Stimulated activated CD8-positive, alpha-beta memory T cell treated with anti-CD3 and anti-CD28 coated beads, Interleukin-7, amount 100 ng/mL, for 24 hours (primary cell): ENCODE data around the gene ZNF474.

Source experiments
- DNase-seq: peaks from one replicate; pipeline ENCODE4 v3.0.0-alpha.2; 2020; ENCODE audit warnings: low read depth

Gene ZNF474

DNA sequence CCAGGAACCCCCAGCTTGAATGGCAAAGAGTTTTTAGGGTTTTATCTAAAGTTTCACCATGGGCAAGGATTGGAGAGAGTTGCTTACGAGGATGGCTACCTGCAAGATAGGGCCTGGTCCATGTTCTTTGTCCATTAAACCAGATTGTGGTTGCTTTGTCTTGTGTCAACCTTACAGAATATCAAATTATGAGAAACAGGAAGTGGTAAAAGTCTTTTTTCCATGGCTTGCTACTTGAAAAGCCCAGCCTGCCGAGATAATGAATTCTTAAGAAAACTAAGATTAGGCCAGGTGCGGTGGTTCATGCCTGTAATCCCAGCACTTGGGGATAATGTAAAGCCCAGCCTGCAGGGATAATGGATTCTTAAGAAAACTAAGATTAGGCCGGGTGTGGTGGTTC is 24.4 kb downstream of the ZNF474 start:
- no peak for DNase-seq

DNA sequence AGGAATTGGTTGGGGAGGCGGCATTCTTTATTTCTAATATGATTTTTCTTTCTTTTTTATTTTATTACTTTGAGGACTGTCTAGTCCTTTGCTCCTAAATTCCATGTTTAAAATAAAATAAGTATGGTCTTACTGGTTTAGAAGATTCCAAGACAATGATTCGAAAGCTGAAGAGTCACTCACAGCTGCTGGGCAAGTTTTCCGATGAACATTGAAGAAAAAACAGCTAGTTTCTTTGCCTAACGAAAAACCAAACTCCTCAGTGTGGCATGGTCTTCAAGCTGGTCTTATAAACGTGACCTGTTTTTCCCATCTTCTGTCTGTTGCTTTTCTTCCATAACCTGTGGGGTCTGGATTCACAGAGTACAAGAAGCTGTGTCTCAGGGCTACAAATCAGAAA is 25.1 kb downstream of the ZNF474 start:
- no peak for DNase-seq

DNA sequence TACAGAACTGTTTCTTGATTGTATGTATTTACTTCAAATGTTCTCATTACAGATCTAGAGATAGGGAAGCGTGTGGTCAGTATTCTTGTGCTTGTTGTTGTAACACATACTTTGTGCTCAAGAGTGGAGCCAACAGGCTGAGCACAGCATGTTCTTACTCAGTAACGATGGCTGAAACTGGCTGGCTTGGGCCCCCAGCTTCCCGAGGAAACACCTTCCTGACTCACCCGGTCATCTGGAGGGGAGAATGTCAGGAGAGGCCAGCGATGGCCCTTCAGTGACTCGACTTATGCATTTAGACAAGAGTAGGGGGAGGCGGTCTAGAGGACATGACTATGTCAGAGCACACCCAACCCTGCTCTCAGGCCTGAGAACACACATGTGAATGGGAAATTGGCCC is 25.6 kb downstream of the ZNF474 start:
- no peak for DNase-seq

DNA sequence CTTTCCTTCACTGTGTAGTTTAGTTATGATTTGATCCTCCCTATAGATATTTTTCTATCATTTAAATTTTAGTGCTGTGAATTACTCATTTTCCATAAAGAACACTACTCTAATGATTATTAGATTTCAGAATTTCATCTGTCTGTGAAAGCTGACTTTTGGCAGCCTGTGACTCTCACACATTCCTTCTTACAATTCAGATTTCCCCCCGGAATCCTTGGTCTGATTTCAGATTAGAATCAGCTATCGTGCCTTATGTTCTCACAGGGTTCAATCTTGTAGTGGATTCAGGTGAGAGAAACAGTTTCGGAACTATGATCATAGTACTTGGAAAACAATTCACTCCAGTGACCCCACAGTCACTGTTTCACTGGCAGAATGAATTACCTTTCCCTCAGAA is 26.2 kb downstream of the ZNF474 start:
- DNase-seq, result no peak

DNA sequence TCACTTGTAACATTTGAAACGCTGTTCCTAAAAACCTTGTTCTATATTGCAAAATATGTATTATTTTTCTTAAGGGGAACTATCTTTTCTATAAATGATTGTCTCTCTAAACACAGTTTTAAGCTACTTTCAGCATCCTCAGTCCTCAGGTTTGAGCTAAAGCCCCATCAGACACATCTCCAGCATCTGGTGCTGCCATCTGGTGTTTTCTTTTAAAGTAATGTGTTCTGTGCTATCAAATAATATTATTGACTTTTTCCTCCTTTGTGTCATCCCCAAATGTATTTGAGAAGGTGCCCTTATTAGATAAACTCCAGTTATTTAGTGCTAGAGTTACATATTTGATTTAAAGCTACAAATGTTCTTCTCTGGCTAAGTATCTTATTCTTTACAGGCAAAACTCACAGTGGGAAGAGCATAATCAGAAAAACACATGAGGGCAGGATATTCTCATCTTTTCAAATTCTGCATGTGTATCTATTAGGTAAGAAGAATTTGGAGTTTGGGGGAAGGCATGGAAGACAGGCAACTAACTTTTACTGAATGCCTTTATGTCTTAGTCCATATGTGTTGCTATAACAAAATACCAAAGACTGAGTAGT is 27.5 kb downstream of the ZNF474 start:
- no peak for DNase-seq

DNA sequence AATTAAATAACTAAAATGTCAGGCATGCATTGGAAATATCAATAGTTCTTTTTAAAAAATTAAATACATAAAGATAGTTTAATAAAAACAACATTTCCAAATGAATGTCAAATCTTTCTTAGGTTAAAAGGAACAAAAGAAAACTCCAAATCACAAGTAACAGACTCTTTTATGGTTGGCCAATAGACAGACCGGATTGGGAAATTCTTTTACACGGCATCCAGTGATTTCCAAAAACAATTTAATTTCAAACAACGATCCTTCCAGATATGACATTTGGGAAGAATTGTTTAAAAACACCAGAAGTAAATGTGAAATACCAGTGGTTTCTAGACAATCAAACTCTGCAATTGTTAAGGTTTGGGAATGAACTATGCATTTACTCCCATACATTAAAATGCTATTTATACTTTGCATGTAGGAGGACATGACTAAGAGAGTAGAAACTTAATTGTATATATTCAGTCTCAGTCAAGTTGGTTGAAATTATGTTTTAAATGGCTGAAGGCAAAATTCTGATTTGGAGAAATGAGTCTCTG is 32.8 kb downstream of the ZNF474 start:
- DNase-seq, result no peak

DNA sequence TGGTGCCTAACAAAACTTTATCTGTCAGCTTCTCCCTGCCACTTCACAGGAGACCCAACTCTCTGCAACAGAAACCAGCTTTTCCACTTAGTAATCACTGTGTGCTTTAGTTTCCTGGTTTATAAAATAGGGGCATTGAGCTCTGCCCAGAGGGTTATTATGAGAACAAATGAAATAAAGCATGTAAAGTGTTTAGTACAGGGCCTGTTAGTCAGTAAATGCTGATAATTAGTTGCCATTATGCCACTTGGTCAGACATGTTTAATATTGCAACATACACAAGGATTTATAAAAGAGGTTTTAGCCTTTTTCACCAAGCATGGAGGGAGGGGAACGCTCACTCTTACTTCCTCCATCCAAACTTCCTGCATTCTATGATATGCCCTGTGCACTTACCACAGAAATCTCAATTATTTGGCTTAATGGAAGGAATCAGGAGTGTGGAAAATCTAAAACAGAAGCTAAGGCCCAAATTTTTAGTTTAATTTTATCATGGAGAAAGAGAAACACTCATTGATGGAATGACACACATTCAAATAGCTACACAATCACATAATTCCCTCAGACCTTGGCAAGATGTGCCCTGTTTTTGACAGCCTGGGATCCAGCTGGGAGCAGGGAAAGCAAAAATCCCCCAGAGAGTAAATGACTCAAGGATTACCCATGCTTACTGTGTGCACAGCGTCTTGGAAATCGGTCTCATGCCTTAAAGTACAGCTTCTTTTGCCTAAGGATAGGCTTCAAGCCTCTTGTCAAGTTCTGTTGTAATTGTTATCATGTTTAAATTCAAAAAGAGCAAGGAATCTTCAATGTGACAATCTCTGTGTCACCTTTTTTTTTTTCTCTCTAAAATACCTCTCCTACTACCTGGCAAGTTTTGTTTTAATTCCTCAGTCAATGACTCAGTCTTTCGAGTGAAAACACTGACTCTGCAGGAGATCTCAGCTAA is 34.0 kb downstream of the ZNF474 start:
- no peak for DNase-seq

DNA sequence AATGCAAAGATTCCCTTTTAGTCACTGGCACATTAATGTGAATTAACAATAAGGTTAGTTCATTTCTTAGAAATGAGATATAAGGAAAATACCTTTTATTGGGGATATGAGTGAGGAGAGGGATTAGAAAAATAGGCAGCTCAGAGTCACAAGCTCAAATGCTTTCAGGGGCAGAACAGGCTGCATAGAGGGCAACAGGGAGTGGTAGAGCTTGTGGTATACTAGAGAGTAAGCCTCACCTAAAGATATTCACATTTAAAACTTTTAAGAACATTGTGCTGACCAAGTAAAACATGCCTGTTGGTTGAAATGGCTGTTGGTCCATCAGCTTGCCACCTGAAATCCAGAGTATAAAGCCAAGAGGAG is 34.7 kb downstream of the ZNF474 start:
- DNase-seq, result no peak

DNA sequence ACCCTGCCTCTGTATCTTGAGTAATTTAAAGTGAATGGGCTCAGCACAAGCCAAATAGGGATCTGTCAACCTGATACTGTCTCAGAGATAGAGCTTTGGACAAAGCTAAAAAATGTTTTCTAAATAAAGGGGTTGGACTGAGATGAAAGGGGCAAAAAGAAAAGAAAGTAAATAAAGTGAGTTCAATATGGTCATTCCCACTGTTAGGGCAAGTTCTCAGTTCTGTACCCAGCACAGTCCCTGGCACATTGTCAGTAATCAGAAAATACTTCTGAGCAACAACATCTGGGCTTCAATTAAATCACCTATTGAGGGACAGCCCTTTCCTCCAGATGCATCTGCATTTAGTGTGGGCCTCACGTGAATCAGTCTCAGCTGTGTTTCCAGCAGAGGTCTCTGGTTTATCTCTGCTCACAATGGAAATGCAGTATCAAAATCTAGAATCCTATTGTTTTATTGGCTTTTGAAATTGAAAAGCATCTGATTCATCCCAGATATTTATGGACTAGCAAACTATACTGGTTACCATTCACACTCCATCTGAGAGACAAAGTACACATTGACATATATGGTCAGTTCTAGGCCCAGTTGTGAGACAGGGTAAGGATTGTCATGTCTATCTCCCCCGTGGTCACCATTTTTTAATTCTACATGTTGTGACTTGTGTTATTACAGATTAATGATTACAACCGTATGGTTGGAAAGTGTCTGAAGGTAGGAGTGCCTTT is 35.6 kb downstream of the ZNF474 start:
- no peak for DNase-seq

DNA sequence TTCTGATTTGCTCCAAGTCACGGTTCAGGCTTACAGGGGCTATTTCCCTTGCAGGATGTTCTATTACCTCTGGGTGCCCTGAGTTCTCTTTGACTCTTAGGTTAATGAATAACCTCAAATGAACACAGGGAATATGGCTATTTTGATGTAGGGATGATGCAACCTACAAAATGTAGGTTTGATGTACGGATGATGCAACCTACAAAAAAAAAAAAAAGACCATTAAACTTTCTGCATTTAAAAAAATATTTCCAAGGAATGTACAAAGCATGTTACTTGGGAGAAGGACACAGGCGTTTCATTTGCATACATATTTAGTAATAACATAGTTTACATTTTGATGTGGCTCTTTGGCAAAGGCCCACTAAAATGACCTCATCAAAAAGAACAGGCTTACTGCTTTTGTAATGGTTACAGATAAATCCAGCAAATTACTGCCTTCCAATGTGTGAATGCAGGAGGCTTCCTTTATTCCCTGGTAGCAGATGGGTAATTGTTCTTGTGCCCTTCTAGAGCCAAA is 36.3 kb downstream of the ZNF474 start:
- DNase-seq, result no peak

DNA sequence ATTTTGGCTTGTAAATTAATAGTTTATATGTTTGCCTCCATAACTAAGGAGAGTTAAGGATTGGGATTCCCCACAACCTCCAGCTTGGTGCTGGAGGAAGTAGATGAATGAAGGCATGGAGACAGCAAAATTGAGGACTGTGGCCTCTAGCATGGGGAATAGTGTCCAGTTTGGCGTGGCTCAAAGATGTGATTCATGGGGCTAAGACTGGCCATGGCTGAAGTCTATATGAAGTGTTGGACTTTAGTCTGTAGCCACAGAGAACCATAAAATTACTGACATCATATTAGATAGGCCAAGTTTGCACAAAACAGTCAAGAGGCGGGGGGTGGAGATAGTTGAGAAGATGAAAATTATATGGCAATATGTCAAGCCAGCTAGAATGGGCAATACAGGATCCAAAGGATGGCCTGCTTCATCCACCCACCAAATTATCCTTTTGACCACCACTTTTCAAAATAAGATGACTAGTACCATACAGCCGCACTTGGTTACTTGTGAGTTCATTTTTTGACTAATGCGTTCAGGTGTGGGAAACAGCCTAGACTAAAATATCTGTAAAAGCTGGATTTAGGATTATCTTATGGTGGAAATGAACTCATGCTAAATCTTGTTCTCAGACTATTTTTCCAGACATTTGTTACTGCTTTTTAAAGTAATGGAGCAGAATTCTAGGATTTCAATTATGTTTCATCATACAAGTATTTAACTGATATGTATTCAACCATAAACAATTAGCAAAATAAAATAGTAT is 40.2 kb downstream of the ZNF474 start:
- no peak for DNase-seq

DNA sequence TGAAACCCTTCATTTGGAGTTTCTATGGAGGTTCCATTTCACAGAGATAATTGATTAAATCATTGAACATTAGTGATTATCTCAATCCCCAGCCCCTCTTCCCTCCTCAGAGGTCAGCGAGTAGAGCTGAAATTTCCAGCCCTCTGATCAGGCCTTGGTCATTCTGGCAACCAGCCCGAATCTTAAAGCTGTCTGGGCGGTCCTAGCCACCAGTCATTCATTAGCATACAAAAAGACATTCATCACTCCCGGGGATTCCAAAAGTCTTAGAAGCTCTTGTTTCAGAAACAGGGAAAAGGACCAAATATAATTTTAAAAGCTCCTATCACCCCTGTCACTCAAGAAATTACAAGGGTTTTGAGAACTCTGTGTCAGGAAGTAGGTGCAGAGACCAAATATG is 41.3 kb downstream of the ZNF474 start:
- no peak for DNase-seq

DNA sequence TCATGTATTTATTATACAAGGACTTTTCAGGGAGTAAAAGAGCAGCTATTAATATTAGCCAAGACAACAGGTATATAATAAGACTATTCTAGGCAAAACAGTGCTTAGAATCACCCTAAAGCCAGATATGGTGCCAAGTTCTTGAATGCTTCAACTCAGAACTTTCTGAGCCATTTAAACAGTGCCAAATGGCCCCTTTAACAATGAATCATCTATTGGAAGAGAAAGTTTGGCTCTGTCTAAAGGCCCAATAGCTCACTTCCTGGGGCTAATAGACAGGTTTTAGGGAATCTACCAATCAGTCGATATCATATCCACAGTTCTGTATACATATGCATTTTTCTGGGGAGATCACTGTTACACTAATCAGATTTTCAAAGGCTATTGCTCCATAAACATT is 42.9 kb downstream of the ZNF474 start:
- no peak for DNase-seq

DNA sequence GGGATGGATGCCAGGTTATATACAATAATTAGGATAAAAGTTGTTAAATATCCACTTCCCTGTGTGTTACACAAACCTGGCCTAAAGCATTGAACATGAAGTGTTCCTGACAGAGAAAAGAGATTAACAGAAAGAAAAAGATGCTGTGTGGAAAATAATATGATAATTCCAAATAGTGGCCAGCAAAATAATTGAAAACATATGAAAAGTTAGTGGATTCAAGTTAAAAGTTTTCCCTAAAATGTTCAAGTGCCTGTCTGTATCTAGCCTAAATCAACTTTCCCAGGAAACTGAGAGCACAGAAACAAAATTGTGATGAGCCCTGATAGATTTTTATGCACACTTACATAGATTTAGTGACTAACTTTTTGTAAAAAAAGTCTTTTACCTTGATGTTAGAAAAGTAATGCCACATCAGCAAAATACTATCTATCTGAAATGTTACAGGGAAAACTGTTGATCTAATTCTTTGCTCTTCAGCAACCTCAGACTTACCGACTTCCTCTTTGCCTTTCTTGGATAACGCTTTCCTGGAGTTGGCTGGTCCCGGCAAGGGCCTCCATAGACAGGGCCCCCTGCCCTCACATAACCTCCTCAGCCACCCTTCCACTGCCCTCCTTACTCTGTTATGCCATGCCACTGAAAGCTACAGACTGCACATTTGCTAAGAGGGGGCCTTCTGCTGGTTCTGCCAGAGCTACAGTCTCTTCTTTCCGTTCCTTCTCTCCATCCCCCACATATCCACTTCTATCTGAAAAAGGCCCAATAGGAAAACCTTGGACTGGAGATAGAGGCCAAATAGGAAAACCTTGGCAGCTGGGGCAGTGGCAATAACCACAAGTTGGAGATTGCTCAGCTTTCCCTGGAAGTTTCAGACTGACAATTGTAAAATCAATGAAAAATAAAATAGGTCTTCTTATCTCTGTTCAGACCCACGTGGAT is 44.4 kb downstream of the ZNF474 start:
- DNase-seq, result no peak

DNA sequence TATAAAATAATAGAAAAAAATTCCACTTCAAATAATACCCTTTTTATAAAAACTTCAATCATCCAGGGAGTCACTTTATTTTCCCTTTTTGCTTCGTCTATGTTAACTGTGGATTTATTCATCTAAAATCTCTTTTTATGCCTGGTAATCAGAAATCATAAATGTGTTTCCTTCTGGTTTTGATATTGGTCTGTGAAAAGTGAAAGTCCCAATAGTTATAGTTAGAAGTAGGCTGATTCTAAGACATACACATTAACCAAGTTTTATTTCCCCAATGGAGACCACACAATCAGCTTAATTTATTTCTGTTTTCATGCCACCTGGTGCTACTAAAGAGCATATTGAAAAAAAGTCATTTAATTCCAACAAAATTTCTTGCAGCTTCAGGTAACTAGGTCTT is 45.7 kb downstream of the ZNF474 start:
- no peak for DNase-seq

DNA sequence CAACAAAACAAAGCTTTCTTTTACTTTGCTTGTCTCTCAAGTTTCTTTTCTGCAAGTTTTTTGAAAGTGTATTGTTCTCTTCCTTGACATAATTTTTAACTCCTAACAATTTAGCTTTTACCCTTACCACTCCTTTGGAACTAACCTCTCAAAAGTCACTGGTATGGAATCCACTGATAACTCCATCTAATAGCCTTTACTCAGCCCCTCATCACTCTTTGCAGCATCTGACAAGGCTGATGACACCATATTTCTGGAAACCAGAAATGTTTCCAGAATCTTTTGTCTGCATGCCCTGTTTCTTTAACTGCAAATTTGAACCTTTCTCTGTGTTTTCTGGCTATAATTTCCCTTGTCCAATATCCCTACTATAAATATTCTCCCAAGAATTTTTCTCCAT is 46.5 kb downstream of the ZNF474 start:
- no peak for DNase-seq

DNA sequence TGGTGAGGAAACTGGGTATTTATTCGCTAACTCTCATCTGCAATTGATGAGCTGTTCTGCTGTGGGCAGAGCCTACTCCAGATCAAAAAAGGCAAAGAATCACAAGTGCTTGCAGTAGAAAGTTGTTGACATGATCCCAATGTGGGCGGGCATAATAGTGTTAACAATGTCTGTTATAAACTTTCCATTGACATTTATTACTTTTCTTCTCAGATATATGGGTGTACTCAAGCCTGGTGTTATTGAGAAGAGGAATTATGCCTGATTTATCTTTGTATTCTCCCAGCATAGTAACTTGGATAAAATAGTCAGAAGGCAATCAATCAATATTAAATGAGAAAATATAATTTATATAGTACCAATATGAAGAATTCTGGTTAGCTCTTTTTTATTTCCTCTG is 47.8 kb downstream of the ZNF474 start:
- no peak for DNase-seq

DNA sequence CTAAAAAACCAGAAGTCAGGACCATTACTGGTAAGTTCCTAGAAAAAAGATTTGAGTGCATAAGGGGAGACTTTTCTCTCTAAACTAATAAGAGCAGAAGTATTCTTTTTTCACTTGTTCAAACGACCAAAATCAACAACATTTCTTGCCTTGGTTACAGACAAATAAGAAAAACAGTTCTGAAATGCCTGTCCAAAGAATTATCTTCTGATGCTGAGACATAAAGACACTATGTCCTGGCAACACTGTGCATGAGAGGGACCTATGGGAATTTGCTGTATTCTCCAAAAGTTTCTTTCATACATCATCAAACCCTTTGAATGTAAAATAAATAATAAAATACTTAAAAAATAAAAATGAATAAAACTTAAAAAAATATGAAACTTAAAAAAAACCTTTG is 50.4 kb downstream of the ZNF474 start:
- no peak for DNase-seq

DNA sequence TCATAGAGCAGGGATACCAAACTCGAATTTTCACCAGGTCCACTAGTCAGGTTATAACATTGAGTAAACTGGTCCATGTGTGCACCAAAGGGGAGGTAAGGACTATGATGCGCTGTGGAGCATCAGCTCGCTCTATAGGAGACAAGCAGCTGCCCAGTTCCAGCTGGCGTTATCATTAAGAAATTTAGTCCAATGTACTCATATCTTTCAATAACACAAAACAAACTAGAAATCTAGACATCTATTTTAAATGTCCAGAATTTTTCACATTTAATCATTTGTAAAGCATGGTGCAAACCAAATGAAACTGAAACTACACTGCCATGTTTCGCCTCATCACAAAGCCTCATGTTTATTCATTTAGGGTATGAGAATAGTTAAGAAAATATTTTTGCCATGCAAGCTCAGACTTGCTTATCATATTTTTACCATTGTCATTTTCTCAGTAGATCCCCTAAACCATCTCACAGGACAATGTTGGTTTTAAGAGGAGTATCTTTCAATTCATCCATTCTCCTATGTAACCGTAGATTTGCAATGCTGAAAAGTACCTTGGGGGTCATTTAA is 50.9 kb downstream of the ZNF474 start:
- no peak for DNase-seq

DNA sequence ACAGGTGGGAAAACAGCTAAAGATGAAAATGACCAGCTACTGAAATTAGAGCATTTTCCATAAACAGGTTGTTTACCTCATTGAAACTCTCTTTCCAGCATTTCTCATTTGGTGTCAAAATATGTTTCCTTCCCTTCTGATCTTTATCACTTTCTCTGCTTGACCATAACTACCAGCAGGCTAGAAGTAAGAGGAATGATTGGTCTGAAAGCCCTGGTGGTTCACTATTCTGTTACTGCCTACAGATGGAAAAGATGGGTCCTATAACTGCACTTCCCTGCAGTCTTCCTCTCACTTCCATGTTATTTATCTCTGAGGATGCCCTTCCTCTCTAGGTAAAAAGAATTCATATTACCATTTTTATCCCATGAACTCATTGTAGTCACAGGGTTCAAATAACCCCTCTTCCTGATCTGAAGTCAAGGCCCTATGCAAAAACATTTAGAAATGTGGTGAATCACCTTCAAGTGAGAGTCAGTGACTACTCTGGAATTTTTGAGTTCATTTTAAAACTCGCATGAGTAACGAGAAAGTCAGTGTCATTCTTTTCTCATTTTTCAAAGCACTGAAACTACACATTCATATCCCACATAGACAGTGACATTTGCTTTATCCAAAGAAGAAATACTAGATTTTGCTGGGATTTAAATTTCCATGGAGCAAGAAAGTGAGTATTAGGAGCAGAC is 51.7 kb downstream of the ZNF474 start:
- no peak for DNase-seq
